ENCODE results near the gene KLC1. TPM values are rescaled to one million over a fixed set of nuclear protein-coding genes. Genes with fewer than 3 reads are reported as not detected.

Gene KLC1
- total RNA-seq, 2 experiments from 2014 or later, result 97.5 to 101 TPM

GRCh38 chr14:103731916-103732867 is 103.2 kb downstream of the KLC1 start:
- ChIA-PET CTCF (no interaction called here), POLR2A (interaction anchor here (2.9 kb wide), 1 partner anchor 14 kb away, joined by 10 read pairs; no protein-coding TSS in a partner anchor)
- no peaks in the 10 kb centered on the region for H3K9me3 Mint-ChIP-seq
- intact Hi-C loops (cut with micrococcal nuclease), result no loop called here
- no peak overlapping the region for H3K4me3 Mint-ChIP-seq
- no peak for TF ChIP-seq CTCF (IDR thresholded peaks at IDR 0.05)
- ATAC-seq (no peak), DNase-seq (no peak)
- H3K4me1 Mint-ChIP-seq (ENCODE audit: low read depth), result no peaks in the 10 kb centered on the region
- H3K27ac Mint-ChIP-seq, result no peak overlapping the region
- no peaks in the 10 kb centered on the region for H3K36me3 Mint-ChIP-seq (ENCODE audit: low read depth)
- no peaks in the 10 kb centered on the region for H3K27me3 Mint-ChIP-seq

- CTCF ChIA-PET, result interaction anchor here (0.7 kb wide), 1 partner anchor 12 kb away, joined by 3 read pairs; no protein-coding TSS in a partner anchor
Measured at GRCh38 chr14:103732868-103733620, 104.0 kb downstream of the KLC1 start.

GRCh38 chr14:103733651-103734050 is 104.6 kb downstream of the KLC1 start:
- Mint-ChIP-seq H3K27me3 (no peaks in the 10 kb centered on the region), H3K27ac (no peak overlapping the region), H3K4me3 (no peak overlapping the region), H3K36me3 (ENCODE audit: low read depth) (no peaks in the 10 kb centered on the region), H3K4me1 (ENCODE audit: low read depth) (no peaks in the 10 kb centered on the region), H3K9me3 (no peaks in the 10 kb centered on the region)
- DNase-seq, result no peak
- ChIA-PET CTCF (interaction anchor here (0.7 kb wide), 1 partner anchor 13 kb away, joined by 3 read pairs; no protein-coding TSS in a partner anchor), POLR2A (interaction anchor here (1.1 to 2.9 kb wide), 2 partner anchors 10 to 13 kb away, joined by 4 to 10 read pairs; no protein-coding TSS in a partner anchor)
- intact Hi-C loops (cut with micrococcal nuclease), result no loop called here
- TF ChIP-seq CTCF (IDR thresholded peaks at IDR 0.05), result no peak
- ATAC-seq, result no peak

More at GRCh38 chr14:103732868-103733620, 104.0 kb downstream of the KLC1 start:
- no peaks in the 10 kb centered on the region for H3K36me3 Mint-ChIP-seq (ENCODE audit: low read depth)
- TF ChIP-seq CTCF (IDR thresholded peaks at IDR 0.05), result no peak
- H3K27me3 Mint-ChIP-seq, result no peaks in the 10 kb centered on the region
- ATAC-seq (no peak), DNase-seq (no peak)
- H3K4me3 Mint-ChIP-seq, result no peak overlapping the region
- intact Hi-C loops (cut with micrococcal nuclease), result no loop called here
- no peak overlapping the region for H3K27ac Mint-ChIP-seq
- no peaks in the 10 kb centered on the region for H3K9me3 Mint-ChIP-seq
- H3K4me1 Mint-ChIP-seq (ENCODE audit: low read depth), result no peaks in the 10 kb centered on the region
- POLR2A ChIA-PET, result interaction anchor here (1.1 to 2.9 kb wide), 2 partner anchors 9 to 13 kb away, joined by 4 to 10 read pairs; no protein-coding TSS in a partner anchor

- ChIA-PET POLR2A (interaction anchor here (1.1 to 2.9 kb wide), 2 partner anchors 11 to 12 kb away, joined by 4 to 10 read pairs; no protein-coding TSS in a partner anchor), CTCF (interaction anchor here (0.6 to 1.9 kb wide), 4 partner anchors 11 to 74 kb away, joined by 3 to 4 read pairs (median 3); no protein-coding TSS in a partner anchor)
- no peak overlapping the region for H3K4me3 Mint-ChIP-seq
- no peaks in the 10 kb centered on the region for H3K4me1 Mint-ChIP-seq (ENCODE audit: low read depth)
- DNase-seq, result no peak
- no peak for TF ChIP-seq CTCF (IDR thresholded peaks at IDR 0.05)
- intact Hi-C loops (cut with micrococcal nuclease), result no loop called here
- H3K27ac Mint-ChIP-seq, result no peak overlapping the region
- no peaks in the 10 kb centered on the region for H3K27me3 Mint-ChIP-seq
- no peaks in the 10 kb centered on the region for H3K36me3 Mint-ChIP-seq (ENCODE audit: low read depth)
- no peaks in the 10 kb centered on the region for H3K9me3 Mint-ChIP-seq
- ATAC-seq, result no peak
Measured at GRCh38 chr14:103734081-103734888, 105.3 kb downstream of the KLC1 start.
